Measurements from ENCODE around the gene G3BP2. TPM values are rescaled to one million over a fixed set of nuclear protein-coding genes. Genes with fewer than 3 reads are reported as not detected.

The G3BP2 gene
- total RNA-seq, 4 donors from 2014 or later: 48.8 to 62.0 (median 56.6) TPM

GRCh38 chr4:75612306-75612705 lies 60.9 kb downstream of the G3BP2 start:
- 100% methylated on average over 1 of the region's 1 CpG for WGBS
- no peaks in the 10 kb centered on the region for H3K27me3 ChIP-seq
- TF ChIP-seq CTCF (IDR thresholded peaks at IDR 0.05) (no peak), EP300 (IDR thresholded peaks at IDR 0.05) (no peak), POLR2AphosphoS5 (IDR thresholded peaks at IDR 0.05) (no peak), POLR2A (IDR thresholded peaks at IDR 0.05) (no peak)

GRCh38 chr4:75605928-75606327 lies 67.3 kb downstream of the G3BP2 start:
- 86% methylated on average over 4 of the region's 4 CpGs for WGBS
- Histone ChIP-seq H3K27ac (no peak overlapping the region), H3K27me3 (no peaks in the 10 kb centered on the region), H3K4me3 (no peak overlapping the region), H3K9me3 (no peaks in the 10 kb centered on the region), H3K4me1 (no peaks in the 10 kb centered on the region), H3K36me3 (no peaks in the 10 kb centered on the region)
- no peak for DNase-seq (ENCODE audit: low spot score in 2 of 2)
- TF ChIP-seq EP300 (IDR thresholded peaks at IDR 0.05) (no peak), CTCF (IDR thresholded peaks at IDR 0.05) (no peak), POLR2AphosphoS5 (IDR thresholded peaks at IDR 0.05) (no peak), POLR2A (IDR thresholded peaks at IDR 0.05) (no peak)

More at GRCh38 chr4:75612306-75612705, 60.9 kb downstream of the G3BP2 start:
- no peak for DNase-seq (ENCODE audit: low spot score in 2 of 2)
- H3K36me3 ChIP-seq: no peaks in the 10 kb centered on the region
- H3K4me3 ChIP-seq: no peak overlapping the region
- H3K27ac ChIP-seq: no peak overlapping the region
- H3K9me3 ChIP-seq: no peaks in the 10 kb centered on the region
- H3K4me1 ChIP-seq: no peaks in the 10 kb centered on the region

GRCh38 chr4:75599647-75600046 lies 73.6 kb downstream of the G3BP2 start:
- no peaks in the 10 kb centered on the region for H3K9me3 ChIP-seq
- WGBS: 81% methylated on average over 4 of the region's 4 CpGs
- no peaks in the 10 kb centered on the region for H3K36me3 ChIP-seq
- DNase-seq (ENCODE audit: low spot score in 2 of 2): no peak
- H3K4me3 ChIP-seq: no peak overlapping the region
- TF ChIP-seq POLR2AphosphoS5 (IDR thresholded peaks at IDR 0.05): no peak
- TF ChIP-seq CTCF (IDR thresholded peaks at IDR 0.05): no peak
- no peak for TF ChIP-seq POLR2A (IDR thresholded peaks at IDR 0.05)
- TF ChIP-seq EP300 (IDR thresholded peaks at IDR 0.05): no peak
- H3K4me1 ChIP-seq: no peaks in the 10 kb centered on the region
- no peaks in the 10 kb centered on the region for H3K27me3 ChIP-seq
- no peak overlapping the region for H3K27ac ChIP-seq

GRCh38 chr4:75598390-75598789 lies 74.8 kb downstream of the G3BP2 start:
- no peak for TF ChIP-seq POLR2AphosphoS5 (IDR thresholded peaks at IDR 0.05)
- TF ChIP-seq POLR2A (IDR thresholded peaks at IDR 0.05): no peak
- TF ChIP-seq CTCF (IDR thresholded peaks at IDR 0.05): no peak
- no peak for TF ChIP-seq EP300 (IDR thresholded peaks at IDR 0.05)
- Histone ChIP-seq H3K36me3 (no peaks in the 10 kb centered on the region), H3K4me3 (no peak overlapping the region), H3K27me3 (no peaks in the 10 kb centered on the region), H3K4me1 (no peaks in the 10 kb centered on the region), H3K9me3 (no peaks in the 10 kb centered on the region), H3K27ac (no peak overlapping the region)
- WGBS: 79% methylated on average over 3 of the region's 3 CpGs
- no peak for DNase-seq (ENCODE audit: low spot score in 2 of 2)

GRCh38 chr4:75596061-75596460 lies 77.2 kb downstream of the G3BP2 start:
- Histone ChIP-seq H3K4me1 (no peaks in the 10 kb centered on the region), H3K9me3 (no peaks in the 10 kb centered on the region), H3K36me3 (no peaks in the 10 kb centered on the region), H3K4me3 (no peak overlapping the region), H3K27ac (no peak overlapping the region), H3K27me3 (no peaks in the 10 kb centered on the region)
- WGBS: 83% methylated on average over 3 of the region's 3 CpGs
- TF ChIP-seq CTCF (IDR thresholded peaks at IDR 0.05) (no peak), POLR2AphosphoS5 (IDR thresholded peaks at IDR 0.05) (no peak), POLR2A (IDR thresholded peaks at IDR 0.05) (no peak)
- no peak for DNase-seq (ENCODE audit: low spot score in 2 of 2)
